SK-N-SH (cell line): ENCODE data around the gene ADGRE2. TPM values are rescaled to one million over a fixed set of nuclear protein-coding genes. Genes with fewer than 3 reads are reported as not detected.

Experiments
- CTCF ChIA-PET: fragments of 300-600, 350-600 bp; formaldehyde crosslinking; extraction: SDS; loops from one replicate; lab custom pipeline; 2021; lab: Yijun Ruan, JAX
- POLR2A ChIA-PET: fragments of 350-600 bp; sonication (Branson Sonifier 250); formaldehyde crosslinking; extraction: SDS; loops from one replicate; lab custom pipeline; 2020; ENCODE audit warnings: antibody characterized with exemption, inconsistent platforms; lab: Yijun Ruan, JAX
- DNase-seq: peaks from one replicate; pipeline ENCODE4 v3.0.0; 2012
- H2AFZ ChIP-seq: fragments of 200-600 bp; sonication (generic); 2 replicates; pipeline ENCODE4 v1.8.1; 2016; ENCODE audit warnings: antibody characterized with exemption, mild to moderate bottlenecking, low read depth
- H3F3A ChIP-seq: fragments of 200-600 bp; sonication (generic); replicated peaks from 2 replicates; pipeline ENCODE3; 2016; ENCODE audit warnings: antibody characterized with exemption, mild to moderate bottlenecking; ENCODE audit not compliant: insufficient read depth
- H3K27ac ChIP-seq, 2 experiments: fragments of 200-500 bp in 1 of 2; fragments of 200-600 bp in 1 of 2; sonication (Bioruptor generic) in 1 of 2; sonication (generic), shearing (Covaris generic) in 1 of 2; 2 replicates each; pipeline versions ENCODE4 v1.5.1 to v1.6.1; 2014 to 2016; ENCODE audit warnings: low read depth in 2 of 2, inconsistent platforms in 1 of 2, low read length in 1 of 2, mild to moderate bottlenecking in 1 of 2, mixed read lengths in 1 of 2
- H3K27me3 ChIP-seq: fragments of 200-600 bp; sonication (generic), shearing (Covaris generic); 2 replicates; pipeline ENCODE4 v1.6.1; 2016; ENCODE audit warnings: mixed run types; ENCODE audit not compliant: insufficient read depth
- H3K36me3 ChIP-seq, 2 experiments: fragments of 200-500 bp in 1 of 2; fragments of 200-600 bp in 1 of 2; sonication (Bioruptor generic) in 1 of 2; sonication (generic) in 1 of 2; replicated peaks in 1 of 2; 2 replicates each; pipeline versions ENCODE3 to v1.5.1; 2014 to 2016; ENCODE audit warnings: low read length in 1 of 2, mild to moderate bottlenecking in 1 of 2; ENCODE audit not compliant: insufficient read depth in 2 of 2, control insufficient read depth in 1 of 2
- H3K4me1 ChIP-seq, 2 experiments: fragments of 200-500 bp in 1 of 2; fragments of 200-600 bp in 1 of 2; sonication (Bioruptor generic) in 1 of 2; sonication (generic), shearing (Covaris generic) in 1 of 2; 2 replicates each; pipeline versions ENCODE4 v1.5.1 to v1.6.1; 2014 to 2016; ENCODE audit warnings: low read depth in 1 of 2, low read length in 1 of 2, mixed run types in 1 of 2; ENCODE audit not compliant: insufficient read depth in 2 of 2, control insufficient read depth in 1 of 2
- H3K4me2 ChIP-seq: fragments of 200-600 bp; sonication (generic), shearing (Covaris generic); 2 replicates; pipeline ENCODE4 v1.6.1; 2017; ENCODE audit warnings: mixed run types
- H3K4me3 ChIP-seq, 2 experiments: fragments of 200-500 bp in 1 of 2; fragments of 200-600 bp in 1 of 2; sonication (Bioruptor generic) in 1 of 2; sonication (generic), shearing (Covaris generic) in 1 of 2; 2 replicates each; pipeline versions ENCODE4 v1.5.1 to v1.8.1; 2014 to 2016; ENCODE audit warnings: low read depth in 2 of 2, inconsistent platforms in 1 of 2, low read length in 1 of 2, mild to moderate bottlenecking in 1 of 2, mixed read lengths in 1 of 2, moderate library complexity in 1 of 2
- H3K79me2 ChIP-seq: fragments of 200-600 bp; sonication (generic); 2 replicates; pipeline ENCODE4 v1.8.1; 2017; ENCODE audit warnings: mild to moderate bottlenecking; ENCODE audit not compliant: insufficient read depth
- H3K9ac ChIP-seq: fragments of 200-600 bp; sonication (generic); 2 replicates; pipeline ENCODE4 v1.6.1; 2017; ENCODE audit warnings: mixed run types
- H3K9me2 ChIP-seq: fragments of 200-600 bp; sonication (generic); 2 replicates; pipeline ENCODE4 v1.6.1; 2017; ENCODE audit warnings: mixed run types
- H3K9me3 ChIP-seq: fragments of 200-600 bp; sonication (generic); 2 replicates; pipeline ENCODE4 v1.6.1; 2017; ENCODE audit warnings: mixed run types, mild to moderate bottlenecking, moderate library complexity
- H4K20me1 ChIP-seq: fragments of 200-600 bp; sonication (generic); 2 replicates; pipeline ENCODE4 v1.6.1; 2017; ENCODE audit warnings: mild to moderate bottlenecking, mixed run types; ENCODE audit not compliant: insufficient read depth
- CHD2 ChIP-seq: fragments of 150-350 bp; IDR thresholded peaks from 2 replicates; pipeline ENCODE4 v1.6.1; 2018; ENCODE audit warnings: low read length; ENCODE audit not compliant: partially characterized antibody
- EP300 ChIP-seq, 2 experiments: IDR thresholded peaks; 2 replicates each; pipeline versions ENCODE4 v1.4.0 to v1.6.1; 2012; ENCODE audit warnings: borderline replicate concordance in 1 of 2, low read depth in 1 of 2, low read length in 1 of 2
- EZH2phosphoT487 ChIP-seq: fragments of 200-600 bp; sonication (generic); IDR thresholded peaks from 2 replicates; pipeline ENCODE4 v1.6.1; 2017; ENCODE audit warnings: low read depth, mixed run types, mild to moderate bottlenecking, antibody characterized with exemption, moderate library complexity, borderline replicate concordance
- FOSL2 ChIP-seq: IDR thresholded peaks from 2 replicates; pipeline ENCODE4 v1.4.0; 2012; ENCODE audit warnings: low read depth, mild to moderate bottlenecking, moderate library complexity, borderline replicate concordance
- FOXJ3 ChIP-seq: sonication (generic); formaldehyde crosslinking; IDR thresholded peaks from 2 replicates; pipeline ENCODE4 v1.5.1; 2020; ENCODE audit warnings: mild to moderate bottlenecking, missing genetic modification reagents
- FOXM1 ChIP-seq: IDR thresholded peaks from 2 replicates; pipeline ENCODE4 v1.4.0; 2012; ENCODE audit warnings: low read depth, mild to moderate bottlenecking
- GATA2 ChIP-seq: sonication (generic); formaldehyde crosslinking; IDR thresholded peaks from 2 replicates; pipeline ENCODE4 v1.5.0; 2020; ENCODE audit warnings: mild to moderate bottlenecking, missing genetic modification reagents
- NFIC ChIP-seq: IDR thresholded peaks from 2 replicates; pipeline ENCODE4 v1.4.0; 2012; ENCODE audit warnings: borderline replicate concordance
- RXRA ChIP-seq: IDR thresholded peaks from 2 replicates; pipeline ENCODE4 v1.4.0; 2012; ENCODE audit warnings: low read depth, mild to moderate bottlenecking, borderline replicate concordance
- SMC3 ChIP-seq: IDR thresholded peaks from 2 replicates; pipeline ENCODE4 v1.6.1; 2012; ENCODE audit warnings: low read depth, low read length, improper control_type of control experiment
- TCF12 ChIP-seq: IDR thresholded peaks from 2 replicates; pipeline ENCODE4 v1.4.0; 2012
- WGBS: methylation state at CpG from one replicate; pipeline ENCODE4 v1.1.6; 2017; ENCODE audit warnings: low lambda C conversion rate; 5-methylcytosine and 5-hydroxymethylcytosine counted together
- polyA plus RNA-seq, 3 experiments: library from polyadenylated mRNA; depleted of rRNA; stranded (reverse); fragments of >200 nt; gene quantifications; 2 replicates each; pipeline ENCODE4 v1.2.3, GENCODE V29; 2012
- TF ChIP-seq, protein P1 (sequence below): IDR thresholded peaks from 2 replicates; pipeline ENCODE4 v1.4.0; 2012; ENCODE audit warnings: low read depth
- TF ChIP-seq, protein P2 (sequence below): fragments of 150-350 bp; IDR thresholded peaks from 2 replicates; pipeline ENCODE4 v1.6.1; 2017; ENCODE audit warnings: antibody characterized with exemption, low read length, low read depth, borderline replicate concordance

Gene ADGRE2
- polyA plus RNA-seq, 1 of the 3 experiments (the other 2 are of a cell fraction): 0.02 TPM

DNA sequence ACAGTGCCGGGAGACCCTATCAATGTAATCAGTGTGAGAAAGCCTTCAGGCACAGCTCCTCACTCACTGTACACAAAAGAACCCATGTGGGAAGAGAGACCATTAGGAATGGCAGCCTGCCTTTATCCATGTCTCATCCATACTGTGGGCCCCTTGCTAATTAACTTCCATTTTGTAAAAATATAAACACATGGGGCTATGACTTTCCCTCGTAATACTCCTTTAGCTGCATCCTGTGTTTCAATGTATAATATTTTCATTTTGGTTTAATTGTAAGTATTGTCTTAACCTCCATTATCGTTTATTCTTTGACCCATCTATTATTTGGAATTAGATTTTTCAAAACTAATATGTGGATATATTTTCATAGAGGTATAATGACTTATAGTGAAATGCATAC, 59.2 kb downstream of the ADGRE2 start:
- Histone ChIP-seq H3K4me3 (peak overlapping the region in 1 of 2 experiments; percentile 28; a peak in 1 of 4 replicates), H3K4me2 (no peak overlapping the region), H3K9me2 (no peaks in the 10 kb centered on the region), H3K4me1 (no peaks in the 10 kb centered on the region), H3F3A (no peaks in the 10 kb centered on the region), H3K27me3 (no peaks in the 10 kb centered on the region), H3K9me3 (peaks cover 39% of the 10 kb centered on the region), H2AFZ (no peak overlapping the region), H3K79me2 (no peaks in the 10 kb centered on the region), H3K27ac (no peak overlapping the region), H3K36me3 (peaks cover 46 to 71% of the 10 kb centered on the region in 2 experiments), H3K9ac (no peak overlapping the region), H4K20me1 (no peaks in the 10 kb centered on the region)
- ChIA-PET POLR2A (no interaction called here), CTCF (no interaction called here)
- 89% methylated on average over 3 of the region's 3 CpGs for WGBS
- no peak for DNase-seq
- no peak for TF ChIP-seq SMC3
- no peak for TF ChIP-seq EP300 (IDR thresholded peaks at IDR 0.05; ENCODE audit: borderline replicate concordance in 1 of 2, low read depth in 1 of 2, low read length in 1 of 2)
- no peak for TF ChIP-seq TCF12
- no peak for TF ChIP-seq NFIC
- TF ChIP-seq EZH2phosphoT487: no peak
- TF ChIP-seq, protein P1, sequence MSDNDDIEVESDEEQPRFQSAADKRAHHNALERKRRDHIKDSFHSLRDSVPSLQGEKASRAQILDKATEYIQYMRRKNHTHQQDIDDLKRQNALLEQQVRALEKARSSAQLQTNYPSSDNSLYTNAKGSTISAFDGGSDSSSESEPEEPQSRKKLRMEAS: no peak
- TF ChIP-seq, protein P2, sequence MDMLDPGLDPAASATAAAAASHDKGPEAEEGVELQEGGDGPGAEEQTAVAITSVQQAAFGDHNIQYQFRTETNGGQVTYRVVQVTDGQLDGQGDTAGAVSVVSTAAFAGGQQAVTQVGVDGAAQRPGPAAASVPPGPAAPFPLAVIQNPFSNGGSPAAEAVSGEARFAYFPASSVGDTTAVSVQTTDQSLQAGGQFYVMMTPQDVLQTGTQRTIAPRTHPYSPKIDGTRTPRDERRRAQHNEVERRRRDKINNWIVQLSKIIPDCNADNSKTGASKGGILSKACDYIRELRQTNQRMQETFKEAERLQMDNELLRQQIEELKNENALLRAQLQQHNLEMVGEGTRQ: no peak
- no peak for TF ChIP-seq CHD2
- no peak for TF ChIP-seq GATA2 (CRISPR knock-in tag)
- no peak for TF ChIP-seq FOSL2
- TF ChIP-seq RXRA: no peak
- TF ChIP-seq FOXJ3 (CRISPR knock-in tag): no peak
- no peak for TF ChIP-seq FOXM1

DNA sequence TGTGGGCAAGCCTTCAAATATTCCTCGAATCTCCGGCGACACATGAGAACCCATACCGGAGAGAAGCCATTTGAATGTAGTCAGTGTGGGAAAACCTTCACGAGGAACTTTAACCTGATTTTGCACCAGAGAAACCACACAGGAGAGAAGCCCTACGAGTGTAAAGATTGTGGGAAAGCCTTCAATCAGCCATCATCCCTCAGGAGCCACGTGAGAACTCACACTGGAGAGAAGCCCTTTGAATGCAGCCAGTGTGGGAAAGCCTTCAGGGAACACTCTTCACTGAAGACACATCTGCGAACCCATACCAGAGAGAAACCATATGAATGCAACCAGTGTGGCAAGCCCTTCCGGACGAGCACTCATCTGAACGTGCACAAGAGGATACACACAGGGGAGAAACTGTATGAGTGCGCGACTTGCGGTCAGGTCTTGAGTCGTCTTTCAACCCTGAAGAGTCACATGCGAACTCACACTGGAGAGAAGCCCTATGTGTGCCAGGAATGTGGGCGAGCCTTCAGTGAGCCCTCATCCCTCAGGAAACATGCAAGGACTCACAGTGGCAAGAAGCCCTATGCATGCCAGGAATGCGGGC, 59.7 kb downstream of the ADGRE2 start:
- H3K9ac ChIP-seq: no peak overlapping the region
- H3K27me3 ChIP-seq: no peaks in the 10 kb centered on the region
- no peaks in the 10 kb centered on the region for H3K79me2 ChIP-seq
- H3K4me1 ChIP-seq: no peaks in the 10 kb centered on the region
- no peaks in the 10 kb centered on the region for H3F3A ChIP-seq
- peak overlapping the region in 1 of 2 experiments; percentile 28; a peak in 1 of 4 replicates for H3K4me3 ChIP-seq
- no peaks in the 10 kb centered on the region for H4K20me1 ChIP-seq
- H3K27ac ChIP-seq: no peak overlapping the region
- ChIA-PET POLR2A (no interaction called here), CTCF (no interaction called here)
- no peak for TF ChIP-seq GATA2 (CRISPR knock-in tag)
- H3K36me3 ChIP-seq: peaks cover 46 to 71% of the 10 kb centered on the region in 2 experiments
- H3K4me2 ChIP-seq: no peak overlapping the region
- no peaks in the 10 kb centered on the region for H3K9me2 ChIP-seq
- WGBS: 92% methylated on average over 15 of the region's 18 CpGs
- DNase-seq: no peak
- H3K9me3 ChIP-seq: peaks cover 39% of the 10 kb centered on the region
- no peak overlapping the region for H2AFZ ChIP-seq
